Chondrocyte (in vitro differentiated cells): ENCODE measurements around the gene ABLIM2. TPM values are rescaled to one million over a fixed set of nuclear protein-coding genes. Genes with fewer than 3 reads are reported as not detected.

Experiments used
- DNase-seq: peaks from one replicate; pipeline ENCODE4 v3.0.0; 2021; ENCODE audit warnings: mixed read lengths, low spot score
- H3K27ac Mint-ChIP-seq: one replicate; pipeline ENCODE4 v1.8.0; 2021; ENCODE audit warnings: mild to moderate bottlenecking, moderate library complexity, mixed read lengths; ENCODE audit not compliant: unreplicated experiment
- H3K27me3 Mint-ChIP-seq: 2 replicates; pipeline ENCODE4 v1.8.0; 2021; ENCODE audit warnings: low read depth, mixed read lengths
- H3K36me3 Mint-ChIP-seq: 2 replicates; pipeline ENCODE4 v1.8.0; 2021; ENCODE audit warnings: low read depth, mixed read lengths
- H3K4me1 Mint-ChIP-seq: 2 replicates; pipeline ENCODE4 v1.8.0; 2021; ENCODE audit warnings: low read depth, mild to moderate bottlenecking, mixed read lengths
- H3K4me3 Mint-ChIP-seq: one replicate; pipeline ENCODE4 v1.8.0; 2021; ENCODE audit warnings: mild to moderate bottlenecking, moderate library complexity, mixed read lengths; ENCODE audit not compliant: unreplicated experiment
- H3K9me3 Mint-ChIP-seq: 2 replicates; pipeline ENCODE4 v1.8.0; 2021; ENCODE audit warnings: low read depth, mixed read lengths
- CTCF ChIP-seq: fragments of 200-600 bp; sonication (generic); IDR thresholded peaks from 2 replicates; pipeline ENCODE4 v1.5.0; 2021; ENCODE audit warnings: antibody characterized with exemption, mild to moderate bottlenecking, moderate library complexity
- total RNA-seq: library from RNA; stranded (reverse); gene quantifications from 3 replicates; pipeline ENCODE4 v1.2.1, GENCODE V29; 2021

The ABLIM2 gene
- total RNA-seq, 1 donor from 2014 or later: 0.47 TPM

GRCh38 chr4:8133897-8134563 is 24.6 kb downstream of the ABLIM2 start:
- no peaks in the 10 kb centered on the region for H3K36me3 Mint-ChIP-seq
- peaks cover 8% of the 10 kb centered on the region for H3K9me3 Mint-ChIP-seq
- H3K4me3 Mint-ChIP-seq: no peak overlapping the region
- no peak for TF ChIP-seq CTCF
- H3K27me3 Mint-ChIP-seq: peaks cover 40% of the 10 kb centered on the region
- no peak overlapping the region for H3K27ac Mint-ChIP-seq
- H3K4me1 Mint-ChIP-seq: no peaks in the 10 kb centered on the region
- DNase-seq: no peak

GRCh38 chr4:8132947-8133705 is 25.5 kb downstream of the ABLIM2 start:
- Mint-ChIP-seq H3K9me3 (peaks cover 3% of the 10 kb centered on the region), H3K27me3 (peaks cover 43% of the 10 kb centered on the region), H3K4me1 (peaks cover 5% of the 10 kb centered on the region), H3K27ac (no peak overlapping the region), H3K36me3 (no peaks in the 10 kb centered on the region), H3K4me3 (no peak overlapping the region)
- DNase-seq: no peak
- TF ChIP-seq CTCF: no peak

- H3K27ac Mint-ChIP-seq: no peak overlapping the region
- DNase-seq: no peak
- no peaks in the 10 kb centered on the region for H3K9me3 Mint-ChIP-seq
- H3K27me3 Mint-ChIP-seq: peaks cover 46% of the 10 kb centered on the region
- no peak for TF ChIP-seq CTCF
- no peaks in the 10 kb centered on the region for H3K36me3 Mint-ChIP-seq
- H3K4me3 Mint-ChIP-seq: no peak overlapping the region
- peaks cover 7% of the 10 kb centered on the region for H3K4me1 Mint-ChIP-seq
Measured at GRCh38 chr4:8132400-8132799, 26.2 kb downstream of the ABLIM2 start.

- Mint-ChIP-seq H3K27me3 (peaks cover 46% of the 10 kb centered on the region), H3K4me1 (peaks cover 7% of the 10 kb centered on the region), H3K4me3 (no peak overlapping the region), H3K27ac (no peak overlapping the region), H3K9me3 (no peaks in the 10 kb centered on the region), H3K36me3 (no peaks in the 10 kb centered on the region)
- no peak for TF ChIP-seq CTCF
- DNase-seq: no peak
Measured at GRCh38 chr4:8131826-8132225, 26.8 kb downstream of the ABLIM2 start.

- no peaks in the 10 kb centered on the region for H3K9me3 Mint-ChIP-seq
- no peak for TF ChIP-seq CTCF
- no peaks in the 10 kb centered on the region for H3K36me3 Mint-ChIP-seq
- H3K27me3 Mint-ChIP-seq: peaks cover 46% of the 10 kb centered on the region
- peaks cover 7% of the 10 kb centered on the region for H3K4me1 Mint-ChIP-seq
- DNase-seq: no peak
- H3K4me3 Mint-ChIP-seq: no peak overlapping the region
- no peak overlapping the region for H3K27ac Mint-ChIP-seq
Measured at GRCh38 chr4:8131210-8131609, 27.4 kb downstream of the ABLIM2 start.
